NOMO-1 treated with DMSO at 0.1 percent for 48 hours (cell line): ENCODE data around the gene DGKZ.
A peak's percentile ranks its signal among the peaks of the same experiment; 100 is the strongest.

ENCODE experiments used
- DNase-seq: peaks from one replicate; lab custom pipeline; 2025; ENCODE audit not compliant: unreplicated experiment; lab: John Stamatoyannopoulos, UW

DGKZ gene

DNA sequence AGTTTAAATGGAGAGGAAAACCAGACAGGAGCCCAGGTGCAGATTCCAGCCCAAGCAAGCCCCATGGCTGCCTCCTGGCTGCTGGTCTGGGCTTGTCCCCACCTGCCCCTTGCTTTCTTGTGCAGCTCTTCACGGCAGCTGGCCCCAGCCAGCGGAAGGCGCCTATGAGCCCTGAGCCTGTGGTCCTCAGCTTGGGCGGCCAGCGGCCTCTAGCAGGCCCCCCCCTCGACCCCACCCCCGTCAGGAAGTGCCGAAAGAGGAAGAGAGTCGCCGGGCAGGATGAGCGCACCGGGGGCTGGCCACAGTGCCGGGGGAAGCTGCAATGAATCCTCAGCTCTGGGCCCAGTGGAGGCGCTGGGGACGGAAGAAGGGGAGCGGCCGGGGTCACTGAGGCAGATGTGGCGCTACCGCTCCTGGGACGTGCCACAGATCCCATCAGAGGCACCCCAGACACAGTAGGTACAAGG is 2.1 kb upstream of the DGKZ start:
- peak; percentile 88 for DNase-seq

DNA sequence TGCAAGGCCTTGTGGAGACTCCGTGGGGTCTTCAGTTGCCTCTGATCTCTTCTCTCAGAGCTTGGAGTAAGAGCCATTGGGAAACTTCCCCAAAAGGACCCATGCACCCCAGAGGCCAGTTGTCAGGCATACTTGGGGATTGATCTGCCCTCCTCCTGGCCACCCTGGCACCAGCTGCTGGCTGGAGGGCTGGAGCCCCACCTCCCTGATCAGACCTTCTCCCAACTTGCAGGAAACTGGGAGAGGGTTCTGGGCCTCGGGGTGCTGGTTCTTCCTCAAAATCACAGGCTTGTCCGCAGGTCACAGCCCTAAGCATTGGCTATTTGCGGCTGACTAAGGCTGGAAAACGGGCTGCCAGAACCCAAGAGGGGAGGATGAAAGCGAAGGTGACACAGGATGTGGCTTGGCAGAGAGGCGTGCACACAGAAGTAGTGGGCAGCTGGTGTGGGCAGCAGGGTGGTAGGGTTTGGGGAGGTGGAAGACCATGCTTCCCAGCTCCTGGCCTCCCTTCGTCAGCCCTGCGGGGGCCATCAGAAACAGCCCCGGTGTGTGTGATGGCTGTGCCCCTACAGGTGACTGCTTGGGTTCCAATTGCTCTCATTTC is 1.3 kb upstream of the DGKZ start:
- DNase-seq, result peak; percentile 27

DNA sequence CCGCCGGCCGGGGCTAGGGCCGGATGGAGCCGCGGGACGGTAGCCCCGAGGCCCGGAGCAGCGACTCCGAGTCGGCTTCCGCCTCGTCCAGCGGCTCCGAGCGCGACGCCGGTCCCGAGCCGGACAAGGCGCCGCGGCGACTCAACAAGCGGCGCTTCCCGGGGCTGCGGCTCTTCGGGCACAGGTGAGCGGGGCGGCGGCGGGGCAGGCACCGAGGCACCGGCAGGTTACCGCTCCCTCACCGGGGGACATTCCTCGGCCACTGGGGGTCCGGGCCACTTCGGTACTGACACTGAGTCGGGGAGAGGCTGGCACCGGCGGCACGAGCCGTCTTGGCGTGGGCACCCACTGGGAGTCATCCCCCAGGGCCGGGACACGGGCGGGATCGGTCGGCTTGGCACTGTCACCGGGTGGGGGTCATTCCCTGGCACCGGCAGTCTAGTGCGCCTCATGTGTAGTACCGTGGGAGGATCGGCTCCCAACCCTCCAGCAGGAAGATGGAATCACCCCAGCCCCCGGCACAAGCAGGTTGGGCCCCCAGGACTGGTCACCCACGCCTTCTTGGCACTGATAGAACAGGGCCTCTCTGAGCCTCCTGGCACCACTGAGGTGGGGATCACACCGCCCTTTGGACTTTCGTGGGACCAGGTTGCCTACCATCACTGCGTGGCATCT is 511 bp downstream of the DGKZ start:
- DNase-seq, result no peak

DNA sequence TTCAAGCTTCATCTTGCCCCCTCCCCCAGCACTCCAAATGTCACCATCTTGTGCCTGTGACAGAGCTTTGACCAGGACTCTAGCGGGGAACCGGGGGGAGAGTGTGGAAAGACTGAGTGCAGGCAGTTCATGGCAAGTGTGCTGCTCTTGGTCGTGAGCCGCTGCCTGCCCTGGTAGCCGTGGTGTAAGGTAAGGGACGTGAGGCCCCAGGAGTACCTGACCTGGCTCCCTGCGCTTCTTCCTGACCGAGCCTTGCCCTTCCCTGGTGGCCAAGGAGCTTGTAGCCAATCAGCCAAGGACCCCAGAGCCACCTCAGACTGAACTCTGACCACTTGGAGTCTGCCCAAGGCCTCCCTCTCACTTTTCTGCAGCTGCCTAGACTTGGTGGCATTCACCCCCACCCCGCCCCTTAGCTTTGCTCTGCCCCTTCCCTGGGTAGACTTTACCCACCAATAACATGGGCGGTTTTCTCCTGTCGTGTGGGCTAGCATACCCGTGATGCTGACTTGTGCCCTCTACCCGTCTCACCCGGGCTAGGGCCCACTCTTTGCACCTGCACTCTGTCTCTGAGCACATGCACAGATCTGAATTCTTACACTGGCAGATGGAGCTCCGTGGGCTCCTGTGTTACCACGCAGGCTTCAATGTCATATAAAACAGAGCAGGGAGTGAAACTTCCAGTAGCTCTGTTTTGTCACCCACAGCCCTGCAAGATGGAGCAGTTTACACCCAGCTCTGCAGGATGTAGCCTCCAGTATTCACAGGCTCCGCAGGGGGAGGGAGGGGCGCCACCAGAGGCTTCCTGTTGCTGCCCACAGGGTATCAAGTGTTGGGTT is 1.5 kb downstream of the DGKZ start:
- no peak for DNase-seq

DNA sequence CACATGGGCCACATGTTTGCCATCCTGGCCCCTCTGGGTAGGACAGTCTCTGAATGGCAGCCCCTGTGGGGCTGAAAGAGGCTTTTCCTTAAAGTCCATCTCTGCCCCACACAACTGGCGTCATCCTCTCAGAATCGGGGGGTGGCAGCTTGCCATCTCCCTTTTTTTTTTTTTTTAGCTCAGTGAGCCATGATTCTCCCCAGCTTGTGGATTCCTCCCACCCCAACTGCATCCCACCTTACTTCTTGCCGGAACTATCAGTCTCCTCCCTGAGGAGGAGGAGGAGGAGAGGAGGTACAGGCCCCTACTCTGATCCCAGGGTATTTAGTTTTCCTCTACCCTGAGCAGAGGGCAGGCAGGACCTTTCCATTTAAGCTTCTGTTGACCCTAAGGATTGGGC is 3.4 kb downstream of the DGKZ start:
- no peak for DNase-seq

GRCh38 chr11:46351148-46351547 is 3.9 kb downstream of the DGKZ start:
- DNase-seq, result no peak

- no peak for DNase-seq
These were observed 4.3 kb downstream of the DGKZ start for GRCh38 chr11:46351606-46352005.

DNA sequence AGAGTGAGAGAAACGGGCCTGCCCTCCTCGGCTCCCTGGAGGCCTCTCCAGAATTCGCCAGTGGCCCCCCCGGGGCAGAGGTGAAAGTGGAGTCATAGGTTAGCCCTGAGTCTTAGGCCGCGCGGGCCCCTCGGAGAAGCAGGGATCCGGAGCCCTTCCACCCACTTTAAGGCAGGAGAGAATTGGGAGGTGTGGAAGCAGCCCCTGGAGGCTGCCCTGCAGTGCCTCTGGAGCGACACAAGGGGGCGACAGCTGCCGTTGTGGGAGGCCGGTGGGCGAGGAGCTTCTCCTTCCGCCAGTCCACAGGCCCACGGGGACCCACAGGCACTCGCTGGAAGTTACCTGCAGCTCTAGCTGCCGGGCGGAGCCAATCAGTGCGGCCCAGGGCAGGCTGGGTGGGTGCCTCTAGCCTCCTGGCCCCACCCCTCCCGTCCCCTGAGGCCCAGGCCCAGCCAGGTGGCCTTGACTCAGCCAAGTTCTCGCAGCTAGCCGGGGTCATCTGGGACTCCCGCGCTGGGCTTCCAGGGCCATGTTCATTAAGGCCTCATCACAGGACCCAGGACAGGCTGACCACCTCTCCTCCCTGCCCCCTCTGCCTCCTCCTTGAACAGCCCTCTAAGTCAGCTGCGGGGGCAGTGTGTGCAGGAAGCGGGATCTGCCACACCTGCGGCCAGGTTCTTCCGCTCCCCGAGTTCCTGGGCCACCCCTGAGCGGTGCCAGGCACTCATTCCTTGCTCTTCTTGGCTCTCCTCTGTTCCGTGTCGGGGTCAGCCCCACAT is 5.0 kb downstream of the DGKZ start:
- DNase-seq, result peak; percentile 22

DNA sequence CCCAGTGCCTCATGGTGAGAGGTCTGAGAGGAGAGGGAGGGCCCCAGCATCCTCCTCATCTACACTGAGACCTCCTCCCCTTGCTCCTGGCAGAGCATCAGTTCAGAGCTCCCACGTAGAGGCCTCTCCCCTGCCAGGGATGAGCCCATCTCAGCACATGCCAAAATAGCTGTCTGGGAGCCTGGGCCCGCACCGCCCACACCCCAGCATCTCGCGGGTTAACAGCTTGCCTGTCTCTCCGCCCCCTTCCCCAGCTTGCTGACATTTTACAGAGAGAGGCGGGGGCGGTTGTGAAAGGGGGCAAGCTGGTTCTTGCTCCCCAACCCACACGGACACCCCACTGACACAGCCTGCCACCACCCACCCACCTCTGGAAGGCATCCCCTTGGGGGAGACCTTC is 6.4 kb downstream of the DGKZ start:
- DNase-seq, result no peak

- peak; percentile 78 for DNase-seq
These were observed 9.7 kb downstream of the DGKZ start for GRCh38 chr11:46356924-46357482.

GRCh38 chr11:46357483-46357936 is 10.2 kb downstream of the DGKZ start:
- DNase-seq, result peak; percentile 44

GRCh38 chr11:46359953-46360352 is 12.7 kb downstream of the DGKZ start:
- no peak for DNase-seq

DNA sequence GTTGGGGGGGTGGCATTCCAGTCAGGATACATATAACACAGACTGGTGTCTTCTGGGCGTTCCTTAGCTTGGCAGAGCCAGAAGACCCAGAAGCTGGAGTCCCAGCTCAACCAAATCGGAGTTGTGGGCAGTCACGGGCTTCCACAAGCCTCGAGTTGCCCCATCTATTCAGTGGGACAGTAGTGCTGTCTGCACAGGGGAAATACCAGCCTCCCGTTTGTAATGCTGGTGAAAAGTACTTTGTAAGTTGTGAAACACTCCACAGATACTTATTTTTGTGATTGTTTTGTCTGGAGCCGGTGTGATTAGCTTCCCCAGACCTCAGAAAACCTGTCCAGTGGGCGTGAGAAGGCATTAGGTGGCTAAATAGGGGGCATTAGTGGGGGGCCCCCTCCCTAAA is 13.6 kb downstream of the DGKZ start:
- peak; percentile 65 for DNase-seq

DNA sequence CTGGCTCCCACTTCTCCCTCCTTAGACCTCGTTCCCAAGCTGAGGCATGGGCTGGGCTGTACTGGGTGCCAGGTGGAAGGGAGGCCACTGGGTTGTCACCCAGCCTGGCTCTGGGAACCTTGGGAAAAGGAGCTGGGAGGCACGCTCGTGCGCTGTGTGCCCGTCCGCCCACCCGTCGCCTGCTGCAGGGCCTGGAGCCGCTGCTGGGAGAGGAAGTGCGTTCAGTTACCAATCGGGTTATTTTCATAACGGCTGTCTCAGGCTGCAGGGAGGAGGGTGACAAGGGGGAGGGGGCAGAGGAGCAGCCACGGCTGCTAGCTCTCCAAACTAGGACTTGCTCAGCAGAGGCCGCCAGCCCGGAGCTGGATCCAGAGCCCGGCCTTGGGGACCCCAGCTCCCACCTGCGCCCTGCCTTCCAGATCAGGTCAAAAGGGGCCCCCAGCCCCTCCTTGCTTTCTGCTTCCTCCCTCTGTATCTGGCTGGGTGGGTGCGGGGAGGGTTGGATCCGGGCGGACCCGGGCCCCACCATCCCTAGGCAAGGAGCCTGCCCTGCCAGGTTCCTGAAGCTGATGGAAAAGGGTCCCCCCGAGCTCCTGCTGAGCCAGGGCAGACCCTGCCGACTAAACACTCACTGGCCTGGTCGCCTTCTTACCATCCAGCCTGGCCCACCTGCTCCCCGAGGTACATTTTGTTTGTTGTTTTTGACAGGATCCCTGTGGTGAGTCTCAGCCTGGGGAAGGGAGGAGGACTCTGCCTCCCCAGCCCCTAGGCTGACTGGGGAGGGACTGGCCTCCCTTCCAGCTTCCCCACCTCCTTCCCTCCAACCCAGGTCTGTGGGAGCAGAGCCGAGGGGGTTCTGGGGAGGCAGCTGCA is 14.3 kb downstream of the DGKZ start:
- peak; percentile 87 for DNase-seq

DNA sequence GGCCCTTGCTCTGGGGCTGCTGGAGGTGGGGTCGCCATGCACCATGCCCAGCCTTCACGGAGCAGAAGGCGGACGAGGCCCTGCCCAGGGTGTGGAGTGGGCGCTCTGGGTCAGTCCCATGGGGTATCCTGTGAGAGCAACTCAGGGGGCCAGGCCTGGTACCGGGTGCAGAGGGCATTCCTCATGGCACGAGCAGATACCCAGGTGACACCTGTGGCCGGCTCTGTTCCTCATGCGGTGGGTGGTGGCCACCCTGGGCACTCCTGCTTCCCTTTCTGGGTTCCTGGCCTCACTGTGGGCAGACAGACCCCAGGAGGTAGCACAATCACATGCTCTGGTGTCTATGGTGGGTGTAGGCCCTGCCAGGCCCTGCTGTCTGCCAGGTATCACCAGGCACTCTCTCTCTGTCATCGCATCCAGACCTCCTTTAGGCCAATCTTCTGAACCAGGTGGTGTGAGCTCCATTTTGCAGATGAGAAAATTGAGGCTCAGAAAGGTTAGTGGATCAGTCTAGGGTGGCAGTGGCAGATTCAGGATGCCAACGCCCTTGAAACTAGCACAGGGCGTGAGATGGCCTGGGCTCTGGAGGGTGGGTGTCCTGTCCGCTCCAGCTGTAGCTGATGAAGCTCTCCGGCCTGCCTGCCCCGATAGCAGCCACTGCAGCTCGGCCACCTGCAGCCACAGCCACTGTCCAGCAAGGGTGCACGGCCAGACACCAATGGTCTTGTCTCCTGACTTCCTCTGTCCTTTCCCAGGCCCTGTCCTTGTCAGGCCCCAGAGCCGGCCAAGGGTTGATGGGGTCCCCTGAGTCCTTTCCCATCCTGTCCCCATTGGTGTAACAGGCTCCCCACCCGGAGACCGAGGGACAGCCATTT is 15.1 kb downstream of the DGKZ start:
- no peak for DNase-seq

GRCh38 chr11:46363031-46363407 is 15.8 kb downstream of the DGKZ start:
- peak; percentile 70 for DNase-seq

DNA sequence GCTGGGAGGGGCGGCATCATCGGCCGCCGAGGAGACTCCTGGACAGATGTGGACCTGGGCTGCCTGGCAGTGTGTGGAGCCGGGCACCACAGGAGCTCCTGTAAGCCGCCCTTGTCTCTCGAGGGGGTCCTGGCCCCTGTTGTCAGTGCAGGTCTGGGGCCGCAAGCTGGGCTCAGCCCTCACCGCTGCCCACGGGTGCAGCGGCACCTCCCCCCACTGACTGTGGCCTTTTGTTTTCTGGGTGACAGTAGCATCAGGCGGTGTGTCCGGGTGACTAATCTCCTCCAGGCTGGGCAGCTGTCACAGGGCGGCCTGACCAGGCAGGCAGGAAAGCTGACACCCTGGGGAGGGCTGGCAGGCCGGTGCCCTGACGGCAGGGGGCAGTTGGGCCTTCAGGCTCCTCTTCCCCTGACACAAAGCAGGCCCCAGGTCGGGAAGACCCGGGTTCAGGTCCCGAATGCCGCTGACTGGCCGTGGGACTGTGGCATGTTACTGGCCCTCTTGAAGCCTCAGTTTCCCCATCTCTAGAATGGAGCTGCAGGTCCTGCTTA is 16.3 kb downstream of the DGKZ start:
- no peak for DNase-seq

DNA sequence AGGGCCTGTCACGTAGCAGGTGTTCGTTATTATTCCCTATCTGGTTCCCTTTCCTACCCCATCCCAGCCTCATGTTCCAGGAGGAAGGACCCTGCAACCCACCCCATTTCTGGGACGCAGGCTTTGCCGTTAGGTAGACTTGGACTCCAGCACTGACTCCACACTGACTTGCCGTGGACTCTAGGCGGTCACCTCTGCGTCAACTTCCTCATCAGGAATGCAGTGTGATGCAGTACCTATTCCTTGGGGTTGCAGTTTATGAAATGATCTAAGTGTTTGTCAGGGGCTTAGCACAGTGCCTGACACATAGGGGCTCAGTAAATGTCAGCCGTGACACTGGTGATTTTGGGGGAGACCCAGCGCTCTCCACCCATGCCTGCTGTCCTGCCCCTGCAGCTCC is 16.8 kb downstream of the DGKZ start:
- no peak for DNase-seq

DNA sequence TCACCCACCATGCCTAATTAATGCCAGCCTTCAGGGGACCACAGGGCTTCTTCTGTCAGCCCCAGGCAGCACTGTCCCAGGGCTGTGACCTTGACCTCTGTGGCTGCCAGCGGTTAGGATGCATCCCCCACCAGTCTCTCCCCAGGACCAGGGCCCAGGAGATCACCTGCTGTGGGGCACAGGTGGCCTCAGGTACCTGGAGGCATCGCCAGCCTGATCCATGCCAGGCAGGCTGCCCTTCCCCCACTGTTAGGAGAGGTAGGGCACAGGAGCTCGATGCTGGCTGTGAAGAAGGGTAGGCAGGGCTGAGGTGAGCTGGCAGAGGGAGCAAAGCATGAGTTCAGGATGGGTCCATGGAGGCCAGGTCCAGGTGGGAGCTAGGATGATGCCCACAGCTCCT is 17.5 kb downstream of the DGKZ start:
- DNase-seq, result no peak
